Measurements from ENCODE around the gene KIZ.

KIZ gene

DNA sequence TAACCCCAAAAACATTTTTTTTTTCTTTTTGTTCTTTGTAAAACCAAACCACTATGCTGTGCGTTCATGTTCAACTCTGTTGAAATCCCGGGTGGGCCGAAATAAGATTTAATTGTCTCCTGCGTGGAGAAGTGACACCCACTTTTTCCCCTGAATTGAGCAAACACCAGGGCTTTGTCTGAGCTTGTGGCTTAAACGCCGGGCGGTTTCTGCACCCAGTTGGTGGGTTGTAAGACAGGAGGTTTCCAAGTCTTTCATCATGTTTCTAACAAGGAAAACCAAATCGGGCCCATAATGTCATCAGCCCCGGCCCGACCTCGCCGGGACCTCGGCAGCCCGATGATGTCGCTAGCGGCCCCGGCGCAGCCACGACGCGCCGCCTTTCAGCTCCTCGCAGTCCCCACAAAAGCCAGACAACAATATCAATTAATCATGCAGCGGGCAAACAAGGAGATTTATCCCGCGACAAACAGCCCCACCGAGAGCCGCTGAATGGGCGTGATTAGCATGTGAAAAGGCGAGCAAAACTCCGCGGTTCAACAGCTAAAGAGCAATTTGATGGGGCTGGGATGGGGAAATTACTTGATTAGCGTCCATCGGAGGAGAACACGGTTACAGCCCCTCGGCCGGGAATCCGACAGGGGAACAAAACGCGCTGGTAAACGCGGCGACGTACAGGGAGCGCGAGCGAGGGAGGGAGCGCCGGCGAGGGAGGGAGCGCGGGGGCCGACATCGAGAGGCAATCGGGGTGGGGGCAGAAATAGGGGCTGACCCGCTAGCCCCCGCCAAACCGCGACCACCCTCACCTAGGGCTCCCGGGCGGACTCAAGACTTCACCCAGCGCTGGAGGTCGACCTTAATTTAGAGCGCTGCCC, 25.1 kb upstream of the KIZ start:
- CTCF ChIA-PET, result interaction anchor here (1.9 kb wide), 1 partner anchor 405 kb away, joined by 5 read pairs; no protein-coding TSS in a partner anchor
- TF ChIP-seq, protein P1, sequence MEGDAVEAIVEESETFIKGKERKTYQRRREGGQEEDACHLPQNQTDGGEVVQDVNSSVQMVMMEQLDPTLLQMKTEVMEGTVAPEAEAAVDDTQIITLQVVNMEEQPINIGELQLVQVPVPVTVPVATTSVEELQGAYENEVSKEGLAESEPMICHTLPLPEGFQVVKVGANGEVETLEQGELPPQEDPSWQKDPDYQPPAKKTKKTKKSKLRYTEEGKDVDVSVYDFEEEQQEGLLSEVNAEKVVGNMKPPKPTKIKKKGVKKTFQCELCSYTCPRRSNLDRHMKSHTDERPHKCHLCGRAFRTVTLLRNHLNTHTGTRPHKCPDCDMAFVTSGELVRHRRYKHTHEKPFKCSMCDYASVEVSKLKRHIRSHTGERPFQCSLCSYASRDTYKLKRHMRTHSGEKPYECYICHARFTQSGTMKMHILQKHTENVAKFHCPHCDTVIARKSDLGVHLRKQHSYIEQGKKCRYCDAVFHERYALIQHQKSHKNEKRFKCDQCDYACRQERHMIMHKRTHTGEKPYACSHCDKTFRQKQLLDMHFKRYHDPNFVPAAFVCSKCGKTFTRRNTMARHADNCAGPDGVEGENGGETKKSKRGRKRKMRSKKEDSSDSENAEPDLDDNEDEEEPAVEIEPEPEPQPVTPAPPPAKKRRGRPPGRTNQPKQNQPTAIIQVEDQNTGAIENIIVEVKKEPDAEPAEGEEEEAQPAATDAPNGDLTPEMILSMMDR (IDR thresholded peaks at IDR 0.05; ENCODE audit: insufficient read depth, low read length, missing control alignments), result no peak
- POLR2A ChIA-PET, result no interaction called here
- H3K4me3 ChIP-seq (ENCODE audit: low read depth, low read length), result peak overlapping the region; percentile 32
- no peak for DNase-seq (ENCODE audit: low read depth, low spot score)

- H3K4me3 ChIP-seq (ENCODE audit: low read depth, low read length), result no peak overlapping the region
- TF ChIP-seq, protein P1 (IDR thresholded peaks at IDR 0.05; ENCODE audit: insufficient read depth, low read length, missing control alignments), result no peak
- ChIA-PET POLR2A (no interaction called here), CTCF (interaction anchor here (1.9 kb wide), 1 partner anchor 404 kb away, joined by 5 read pairs; no protein-coding TSS in a partner anchor)
- no peak for DNase-seq (ENCODE audit: low read depth, low spot score)
Observed at GRCh38 chr20:21101453-21101931, 24.4 kb upstream of the KIZ start.

- TF ChIP-seq, protein P1 (IDR thresholded peaks at IDR 0.05; ENCODE audit: insufficient read depth, low read length, missing control alignments), result no peak
- no peak for DNase-seq (ENCODE audit: low read depth, low spot score)
- ChIA-PET CTCF (interaction anchor here (1.9 kb wide), 1 partner anchor 403 kb away, joined by 5 read pairs; no protein-coding TSS in a partner anchor), POLR2A (no interaction called here)
- H3K4me3 ChIP-seq (ENCODE audit: low read depth, low read length), result no peak overlapping the region
Observed at GRCh38 chr20:21101932-21102575, 23.8 kb upstream of the KIZ start.

DNA sequence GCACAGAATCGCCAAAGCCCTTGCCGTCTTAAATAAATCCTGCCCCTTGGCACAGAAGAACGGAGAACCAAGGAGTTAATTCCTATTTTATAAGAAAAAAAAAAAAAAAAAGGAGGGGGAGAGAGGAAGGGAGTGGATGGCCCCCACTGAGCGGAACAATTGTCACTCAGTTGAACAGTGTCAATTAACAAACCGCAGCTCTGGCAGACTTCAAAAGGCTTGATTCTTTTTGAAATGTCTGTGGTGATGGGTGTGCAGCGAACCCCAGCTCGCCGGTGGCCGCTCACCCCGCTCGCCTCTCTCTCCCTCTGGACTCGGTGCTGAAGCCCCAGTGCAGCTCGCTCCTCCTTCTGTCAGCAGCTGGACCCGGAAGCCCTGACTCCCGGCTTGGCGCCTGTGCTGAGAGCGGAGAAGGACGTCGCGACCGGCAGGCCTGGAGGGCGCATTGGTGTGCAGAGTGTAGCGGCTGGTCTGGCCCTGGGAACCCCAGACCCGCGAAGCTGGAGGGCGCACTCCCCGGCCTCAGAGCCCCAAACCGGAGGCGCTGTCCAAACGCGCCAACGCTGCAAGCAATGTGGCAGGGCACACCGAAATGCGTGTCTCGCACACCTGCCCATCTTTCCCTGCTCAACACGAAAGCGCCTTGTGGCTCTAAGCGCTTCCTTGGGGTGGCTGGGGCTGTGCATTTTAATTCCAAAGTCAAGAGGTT, 23.1 kb upstream of the KIZ start:
- CTCF ChIA-PET, result interaction anchor here (1.9 kb wide), 1 partner anchor 403 kb away, joined by 5 read pairs; no protein-coding TSS in a partner anchor
- POLR2A ChIA-PET, result no interaction called here
- DNase-seq (ENCODE audit: low read depth, low spot score), result no peak
- H3K4me3 ChIP-seq (ENCODE audit: low read depth, low read length), result no peak overlapping the region
- TF ChIP-seq, protein P1 (IDR thresholded peaks at IDR 0.05; ENCODE audit: insufficient read depth, low read length, missing control alignments), result no peak

DNA sequence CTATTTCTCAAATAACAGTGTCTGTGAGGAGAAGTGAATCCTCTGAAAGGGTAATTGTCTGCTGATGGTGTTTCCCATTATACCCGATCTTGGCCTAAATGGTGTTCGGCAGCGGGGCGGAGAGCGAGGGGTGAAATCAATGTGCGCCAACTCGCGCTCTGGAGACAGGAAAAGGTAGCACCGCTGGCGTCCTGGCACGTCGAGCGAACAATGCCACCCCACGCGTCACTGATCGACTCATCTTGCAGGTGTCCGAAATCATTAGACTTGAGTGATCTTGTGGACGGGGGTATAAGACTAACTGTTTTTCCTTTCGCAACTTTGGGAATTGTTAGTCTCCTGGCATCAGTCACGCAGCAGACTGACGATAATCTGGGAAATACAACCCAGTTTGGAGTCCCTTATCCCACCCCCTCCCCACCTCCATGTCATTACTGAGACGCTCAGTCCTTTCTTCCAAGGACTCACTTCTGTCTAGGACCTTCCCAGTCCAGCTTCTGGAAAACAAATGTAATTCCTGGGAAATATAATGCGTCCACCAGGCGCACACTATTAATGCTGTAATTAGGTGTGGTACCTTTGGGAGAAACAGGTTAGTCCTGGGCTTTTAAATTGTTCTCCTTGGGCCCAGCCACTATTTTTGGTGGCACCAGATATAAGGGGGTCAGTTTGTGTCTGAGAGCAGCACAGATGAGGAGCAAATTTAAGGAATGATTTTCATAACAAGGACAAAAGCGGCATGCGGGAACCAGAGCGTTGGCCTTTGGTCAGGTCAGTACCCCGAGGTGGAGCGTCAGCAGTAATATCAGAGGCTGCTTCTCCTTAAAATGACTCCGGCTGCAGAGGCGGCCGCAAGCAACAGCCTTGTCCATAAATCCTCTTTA, 22.1 kb upstream of the KIZ start:
- ChIA-PET POLR2A (interaction anchor here (0.6 kb wide), 1 partner anchor 27 kb away, joined by 3 read pairs; no protein-coding TSS in a partner anchor), CTCF (no interaction called here)
- DNase-seq (ENCODE audit: low read depth, low spot score), result no peak
- H3K4me3 ChIP-seq (ENCODE audit: low read depth, low read length), result no peak overlapping the region
- TF ChIP-seq, protein P1 (IDR thresholded peaks at IDR 0.05; ENCODE audit: insufficient read depth, low read length, missing control alignments), result no peak
